Peyer's patch (tissue), 4 donors: ENCODE measurements around the gene NR6A1. TPM values are rescaled to one million over a fixed set of nuclear protein-coding genes. Genes with fewer than 3 reads are reported as not detected.

Experiments
- DNase-seq, 3 donors: peaks; one replicate each; pipeline ENCODE4 v3.0.0-alpha.2; 2017 to 2019
- H3K27ac ChIP-seq, 4 donors: fragments of 200-600 bp; sonication (generic); one replicate each; pipeline ENCODE4 v1.5.1; 2016 to 2019
- H3K27me3 ChIP-seq, 2 donors: fragments of 200-600 bp; sonication (generic); one replicate each; pipeline ENCODE4 v1.5.1; 2019
- H3K36me3 ChIP-seq, 3 donors: fragments of 200-600 bp; sonication (generic); one replicate each; pipeline ENCODE4 v1.5.1; 2016 to 2019
- H3K4me1 ChIP-seq, 4 donors: fragments of 200-600 bp; sonication (generic); one replicate each; pipeline ENCODE4 v1.5.1; 2016 to 2019
- H3K4me3 ChIP-seq, 4 donors: fragments of 200-600 bp; sonication (generic); 1 replicate in 3 of 4; 2 replicates in 1 of 4; pipeline ENCODE4 v1.5.1; 2016 to 2019; ENCODE audit warnings: mild to moderate bottlenecking in 1 of 4
- H3K9me3 ChIP-seq, 4 donors: fragments of 200-600 bp; sonication (generic); one replicate each; pipeline ENCODE4 v1.5.1; 2016 to 2019; ENCODE audit warnings: mild to moderate bottlenecking in 1 of 4
- POLR2A ChIP-seq, 2 donors: fragments of 450-650 bp; IDR thresholded peaks; one replicate each; pipeline ENCODE4 v1.5.1; 2017; ENCODE audit warnings: antibody characterized with exemption in 2 of 2, mild to moderate bottlenecking in 2 of 2, moderate library complexity in 2 of 2
- total RNA-seq, 4 donors: library from RNA; depleted of rRNA; stranded (reverse); fragments of >200 nt; gene quantifications; one replicate each; pipeline ENCODE4 v1.1.0, GENCODE V29; 2016
- TF ChIP-seq, protein P1 (sequence below), 6 experiments: fragments of 450-650 bp in 4 of 6; fragments of 200-600 bp in 2 of 6; sonication (generic) in 1 of 6; IDR thresholded peaks; one replicate each; pipeline ENCODE4 v1.5.1; 2017 to 2019; ENCODE audit warnings: antibody characterized with exemption in 6 of 6, mild to moderate bottlenecking in 3 of 6, moderate library complexity in 1 of 6

NR6A1 gene
- total RNA-seq, 4 donors from 2014 or later: 10.7 to 43.0 (median 28.1) TPM

DNA sequence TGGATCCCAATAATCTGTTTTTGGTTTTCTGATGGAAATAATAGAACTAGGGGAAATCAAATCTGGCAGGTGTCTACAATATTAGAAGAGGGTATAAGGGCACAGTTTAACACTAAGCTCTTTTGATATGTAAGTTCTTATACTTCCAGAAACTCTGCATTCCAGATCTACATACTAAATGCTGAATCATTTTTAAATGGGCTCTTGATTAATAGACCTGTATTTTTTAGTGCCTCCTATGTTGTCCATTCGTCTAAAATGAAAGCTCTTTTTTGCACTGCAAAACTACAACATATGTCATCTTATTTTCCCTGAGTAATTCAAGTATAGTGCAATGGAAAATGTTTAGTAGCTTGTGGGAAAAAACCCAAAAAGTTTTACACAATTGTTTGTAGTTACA is 44.2 kb downstream of the NR6A1 start:
- H3K27ac ChIP-seq: no peak overlapping the region
- DNase-seq: no peak
- H3K9me3 ChIP-seq: no peaks in the 10 kb centered on the region
- peaks cover 0 to 33% (median 0%) of the 10 kb centered on the region in 4 donors for H3K4me1 ChIP-seq
- TF ChIP-seq POLR2A (IDR thresholded peaks at IDR 0.05): no peak
- TF ChIP-seq, protein P1, sequence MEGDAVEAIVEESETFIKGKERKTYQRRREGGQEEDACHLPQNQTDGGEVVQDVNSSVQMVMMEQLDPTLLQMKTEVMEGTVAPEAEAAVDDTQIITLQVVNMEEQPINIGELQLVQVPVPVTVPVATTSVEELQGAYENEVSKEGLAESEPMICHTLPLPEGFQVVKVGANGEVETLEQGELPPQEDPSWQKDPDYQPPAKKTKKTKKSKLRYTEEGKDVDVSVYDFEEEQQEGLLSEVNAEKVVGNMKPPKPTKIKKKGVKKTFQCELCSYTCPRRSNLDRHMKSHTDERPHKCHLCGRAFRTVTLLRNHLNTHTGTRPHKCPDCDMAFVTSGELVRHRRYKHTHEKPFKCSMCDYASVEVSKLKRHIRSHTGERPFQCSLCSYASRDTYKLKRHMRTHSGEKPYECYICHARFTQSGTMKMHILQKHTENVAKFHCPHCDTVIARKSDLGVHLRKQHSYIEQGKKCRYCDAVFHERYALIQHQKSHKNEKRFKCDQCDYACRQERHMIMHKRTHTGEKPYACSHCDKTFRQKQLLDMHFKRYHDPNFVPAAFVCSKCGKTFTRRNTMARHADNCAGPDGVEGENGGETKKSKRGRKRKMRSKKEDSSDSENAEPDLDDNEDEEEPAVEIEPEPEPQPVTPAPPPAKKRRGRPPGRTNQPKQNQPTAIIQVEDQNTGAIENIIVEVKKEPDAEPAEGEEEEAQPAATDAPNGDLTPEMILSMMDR (IDR thresholded peaks at IDR 0.05): no peak
- no peaks in the 10 kb centered on the region for H3K36me3 ChIP-seq
- no peaks in the 10 kb centered on the region for H3K27me3 ChIP-seq
- H3K4me3 ChIP-seq: no peak overlapping the region

DNA sequence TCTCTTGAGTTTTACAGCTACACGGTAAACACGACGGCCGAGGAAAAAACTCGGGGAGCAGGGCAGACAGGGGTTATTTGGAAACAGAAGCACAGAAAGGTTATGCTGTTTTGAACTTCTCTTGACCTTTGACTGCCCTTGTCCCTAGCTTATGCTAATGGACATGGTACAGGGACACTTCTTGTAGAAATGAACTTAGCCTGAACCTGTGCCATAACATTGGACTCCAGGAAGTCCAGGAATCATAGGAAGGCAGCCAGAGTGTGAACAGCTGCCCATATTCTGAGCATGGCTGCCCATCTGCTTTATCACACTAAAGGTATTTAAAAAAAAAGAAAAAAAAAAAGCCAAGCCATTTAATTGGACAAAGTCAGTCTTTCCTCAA is 46.1 kb downstream of the NR6A1 start:
- H3K27me3 ChIP-seq: no peaks in the 10 kb centered on the region
- no peaks in the 10 kb centered on the region for H3K36me3 ChIP-seq
- H3K4me3 ChIP-seq: no peak overlapping the region
- no peak for TF ChIP-seq POLR2A (IDR thresholded peaks at IDR 0.05)
- TF ChIP-seq, protein P1 (IDR thresholded peaks at IDR 0.05): no peak
- H3K27ac ChIP-seq: peak overlapping the region in 3 of 4 donors; percentile 34 to 74 (median 72)
- DNase-seq: no peak
- H3K4me1 ChIP-seq: peaks cover 0 to 48% (median 0%) of the 10 kb centered on the region in 4 donors
- no peaks in the 10 kb centered on the region for H3K9me3 ChIP-seq

DNA sequence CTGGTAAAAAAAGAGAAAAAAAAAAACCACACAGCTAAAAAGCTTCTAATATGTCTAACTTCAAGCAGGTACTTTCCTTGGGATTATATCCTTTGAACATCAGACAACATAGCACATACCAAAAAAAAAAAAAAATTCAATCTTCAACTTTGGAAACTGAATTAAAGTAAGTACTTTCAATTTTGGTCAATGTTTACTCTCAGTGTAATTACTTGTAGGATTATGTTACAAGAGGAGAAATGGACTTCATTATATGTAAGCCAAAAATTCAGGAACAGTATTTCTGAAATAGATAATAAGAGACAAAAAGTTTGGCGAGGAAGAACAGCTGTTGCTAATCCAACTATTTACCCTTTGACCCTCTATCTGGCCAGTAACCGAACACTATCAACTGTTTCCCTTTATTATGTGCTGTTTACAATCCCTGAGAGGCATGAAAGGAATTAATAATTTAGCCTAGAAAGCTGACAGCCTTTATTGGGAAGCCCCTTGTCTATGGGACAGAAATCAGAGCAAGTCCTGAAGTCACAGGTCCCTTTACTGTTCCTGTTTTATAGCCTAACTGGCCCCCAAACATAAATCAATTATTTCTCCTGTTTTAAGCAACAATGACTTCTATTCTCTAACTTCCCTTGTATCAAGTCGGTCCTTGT is 46.6 kb downstream of the NR6A1 start:
- Histone ChIP-seq H3K4me1 (peaks cover 0 to 48% (median 0%) of the 10 kb centered on the region in 4 donors), H3K36me3 (no peaks in the 10 kb centered on the region), H3K27me3 (no peaks in the 10 kb centered on the region), H3K9me3 (no peaks in the 10 kb centered on the region), H3K4me3 (no peak overlapping the region), H3K27ac (peak overlapping the region in 3 of 4 donors; percentile 34 to 74 (median 72))
- TF ChIP-seq, protein P1 (IDR thresholded peaks at IDR 0.05): no peak
- no peak for TF ChIP-seq POLR2A (IDR thresholded peaks at IDR 0.05)
- no peak for DNase-seq

DNA sequence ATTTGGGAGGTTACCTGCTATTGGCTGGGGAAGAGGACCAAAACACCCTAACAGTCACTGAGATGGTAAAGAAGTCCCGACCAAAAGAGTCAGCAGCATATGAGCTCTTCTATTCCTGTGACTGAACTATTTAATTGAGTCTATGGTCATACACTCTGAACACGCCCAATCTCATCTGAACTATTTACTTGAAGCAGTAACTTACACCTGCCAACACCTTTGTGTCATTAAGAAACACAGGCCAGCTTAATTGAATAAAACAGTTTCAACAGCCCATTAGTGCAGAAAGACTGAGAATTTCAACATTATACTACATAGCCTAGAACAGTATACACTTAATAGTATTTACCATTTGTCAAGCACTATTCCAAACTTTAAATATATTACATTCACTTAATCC is 47.8 kb downstream of the NR6A1 start:
- Histone ChIP-seq H3K27ac (peak overlapping the region in 2 of 4 donors; percentile 9 to 58), H3K4me1 (peaks cover 0 to 48% (median 0%) of the 10 kb centered on the region in 4 donors), H3K4me3 (no peak overlapping the region), H3K27me3 (no peaks in the 10 kb centered on the region), H3K9me3 (no peaks in the 10 kb centered on the region), H3K36me3 (no peaks in the 10 kb centered on the region)
- no peak for DNase-seq
- TF ChIP-seq POLR2A (IDR thresholded peaks at IDR 0.05): no peak
- TF ChIP-seq, protein P1 (IDR thresholded peaks at IDR 0.05): no peak

DNA sequence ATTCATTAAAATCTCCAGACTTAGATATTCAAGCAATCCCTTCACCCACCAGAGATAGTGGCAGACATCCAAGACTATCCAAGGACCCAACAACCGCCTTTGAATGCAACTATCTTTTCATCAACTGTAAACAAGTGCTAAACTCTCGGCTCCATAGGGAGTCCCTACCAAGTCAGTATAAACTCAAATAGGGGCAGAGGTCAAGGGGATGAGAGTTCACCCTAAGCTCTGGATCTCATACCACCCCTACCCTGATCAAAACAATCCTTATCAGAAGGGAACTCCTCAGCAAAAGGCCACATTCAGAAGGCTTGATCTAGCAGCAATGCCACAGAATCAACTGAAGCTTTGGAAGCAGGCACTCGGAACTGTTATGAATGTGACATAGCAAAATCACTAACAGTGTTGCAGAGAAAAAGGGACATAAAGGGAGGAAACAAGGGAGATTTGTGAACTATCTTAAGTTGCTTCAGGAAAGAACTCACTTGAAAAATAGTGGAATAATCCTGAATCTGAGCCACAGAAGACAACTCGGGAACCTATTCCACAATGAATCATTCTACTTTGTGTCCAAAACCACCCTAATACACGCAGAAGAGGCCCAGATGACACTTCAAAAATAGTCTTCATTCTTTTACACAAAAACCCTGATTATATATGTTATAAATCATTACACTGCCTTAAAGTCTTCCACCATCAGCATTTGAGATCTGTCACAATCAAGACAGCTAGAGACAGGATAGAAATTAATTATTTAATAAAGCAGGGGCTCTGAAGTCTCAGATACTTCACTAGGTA is 49.8 kb downstream of the NR6A1 start:
- Histone ChIP-seq H3K9me3 (no peaks in the 10 kb centered on the region), H3K36me3 (no peaks in the 10 kb centered on the region), H3K4me3 (no peak overlapping the region), H3K27me3 (no peaks in the 10 kb centered on the region), H3K4me1 (peaks cover 0 to 48% (median 0%) of the 10 kb centered on the region in 4 donors), H3K27ac (peak overlapping the region in 1 of 4 donors; percentile 48)
- DNase-seq: no peak
- TF ChIP-seq, protein P1 (IDR thresholded peaks at IDR 0.05): no peak
- no peak for TF ChIP-seq POLR2A (IDR thresholded peaks at IDR 0.05)
